Superior temporal gyrus (tissue), 1 donor: ENCODE results near the gene EPN1.
"Not testable (repeated sequence)": the region's sequence is repeated elsewhere in the genome, so short reads cannot be mapped to it uniquely, and the experiment has no call there.

Source experiments
- DNase-seq: peaks from one replicate; pipeline ENCODE4 v3.0.0-alpha.2; 2016; ENCODE audit errors: extremely low spot score

Gene EPN1

GRCh38 chr19:55720214-55720746 is 45.3 kb downstream of the EPN1 start:
- no peak for DNase-seq

- DNase-seq, result no peak
Measured at GRCh38 chr19:55720801-55721200, 45.8 kb downstream of the EPN1 start.

GRCh38 chr19:55723491-55723890 is 48.5 kb downstream of the EPN1 start:
- no peak for DNase-seq

GRCh38 chr19:55730378-55730777 is 55.4 kb downstream of the EPN1 start:
- not testable (repeated sequence) for DNase-seq

GRCh38 chr19:55738302-55738701 is 63.3 kb downstream of the EPN1 start, which contains the start of gene NLRP9:
Gene NLRP9 (minus strand): TSS chr19:55738402. CDS start chr19:55738374, 28 bp downstream.
- DNase-seq, result no peak

GRCh38 chr19:55750715-55751114 is 75.7 kb downstream of the EPN1 start:
- no peak for DNase-seq

GRCh38 chr19:55753401-55753800 is 78.4 kb downstream of the EPN1 start:
- DNase-seq, result no peak

- DNase-seq, result not testable (repeated sequence)
Measured at GRCh38 chr19:55756808-55757207, 81.8 kb downstream of the EPN1 start.

- not testable (repeated sequence) for DNase-seq
Measured at GRCh38 chr19:55758797-55759196, 83.8 kb downstream of the EPN1 start, which contains the start of gene RFPL4A. Gene RFPL4A (plus strand): TSS chr19:55759097. CDS start chr19:55761801, 2,704 bp downstream.
